ENCODE results near the gene ASB6.
"Not testable (repeated sequence)": the region's sequence is repeated elsewhere in the genome, so short reads cannot be mapped to it uniquely, and the experiment has no call there.

Gene ASB6

DNA sequence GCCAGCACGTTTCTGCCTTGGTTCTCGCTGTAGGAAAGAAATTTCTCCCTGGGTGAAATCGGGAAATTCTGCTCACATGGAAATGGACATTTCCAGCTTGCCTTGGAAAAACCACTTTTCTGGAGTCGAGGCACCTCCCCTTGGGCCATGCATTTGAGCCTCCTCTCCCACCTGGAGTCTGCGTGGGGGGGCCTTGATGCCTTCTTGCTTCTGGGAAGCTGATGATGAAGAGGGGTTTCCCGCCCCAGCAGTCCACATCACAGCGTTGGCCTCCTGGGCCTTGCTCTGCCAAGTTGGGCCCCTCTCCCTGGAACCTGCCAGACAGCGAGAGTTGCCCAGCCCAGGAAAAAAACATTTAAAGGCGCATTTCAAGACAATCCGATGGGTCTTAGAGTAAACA is 1.8 kb upstream of the ASB6 start:
- no peak for DNase-seq (ENCODE audit: low spot score)

DNA sequence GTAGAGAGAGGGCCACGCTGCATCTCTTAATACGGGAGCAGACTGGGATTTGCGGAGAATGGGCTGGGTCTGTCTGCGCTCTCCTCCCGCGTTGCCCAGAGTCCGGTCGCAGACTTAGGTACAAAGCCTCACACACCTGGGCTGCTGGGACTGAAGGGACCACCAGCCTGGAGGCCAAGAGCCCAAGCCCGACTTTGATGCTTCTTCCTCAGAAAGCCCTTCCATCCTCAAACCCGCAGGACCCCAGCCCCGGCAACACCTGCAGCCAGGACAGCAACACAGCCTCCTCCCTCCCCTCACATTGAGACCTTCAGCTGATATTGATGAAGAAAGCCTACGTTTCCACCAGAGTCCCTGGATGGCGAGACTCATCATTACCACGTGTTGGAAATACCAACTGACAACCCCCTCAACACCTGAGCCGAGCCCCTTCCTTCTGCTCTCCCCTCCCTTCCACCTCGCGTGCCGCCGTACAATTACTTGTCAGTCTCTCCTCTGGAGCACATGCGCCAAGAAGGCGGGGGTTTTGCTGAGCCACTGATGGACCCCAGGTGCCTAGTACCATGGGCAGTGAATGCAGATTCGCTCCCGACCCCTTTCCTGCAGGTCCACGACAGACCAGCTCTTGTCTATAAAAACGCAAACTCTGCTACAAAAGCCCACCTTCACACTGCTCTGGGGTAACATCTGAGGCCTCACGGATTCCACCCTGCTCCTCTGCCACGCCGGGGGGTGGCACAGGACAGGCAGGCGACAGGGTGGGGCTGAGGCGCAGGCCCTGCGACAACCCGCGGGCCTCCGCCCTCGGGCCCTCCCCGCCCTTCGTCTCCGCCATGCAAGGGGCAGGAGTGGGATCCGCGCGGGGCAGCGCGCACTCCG is 841 bp downstream of the ASB6 start:
- DNase-seq (ENCODE audit: low spot score) = no peak

DNA sequence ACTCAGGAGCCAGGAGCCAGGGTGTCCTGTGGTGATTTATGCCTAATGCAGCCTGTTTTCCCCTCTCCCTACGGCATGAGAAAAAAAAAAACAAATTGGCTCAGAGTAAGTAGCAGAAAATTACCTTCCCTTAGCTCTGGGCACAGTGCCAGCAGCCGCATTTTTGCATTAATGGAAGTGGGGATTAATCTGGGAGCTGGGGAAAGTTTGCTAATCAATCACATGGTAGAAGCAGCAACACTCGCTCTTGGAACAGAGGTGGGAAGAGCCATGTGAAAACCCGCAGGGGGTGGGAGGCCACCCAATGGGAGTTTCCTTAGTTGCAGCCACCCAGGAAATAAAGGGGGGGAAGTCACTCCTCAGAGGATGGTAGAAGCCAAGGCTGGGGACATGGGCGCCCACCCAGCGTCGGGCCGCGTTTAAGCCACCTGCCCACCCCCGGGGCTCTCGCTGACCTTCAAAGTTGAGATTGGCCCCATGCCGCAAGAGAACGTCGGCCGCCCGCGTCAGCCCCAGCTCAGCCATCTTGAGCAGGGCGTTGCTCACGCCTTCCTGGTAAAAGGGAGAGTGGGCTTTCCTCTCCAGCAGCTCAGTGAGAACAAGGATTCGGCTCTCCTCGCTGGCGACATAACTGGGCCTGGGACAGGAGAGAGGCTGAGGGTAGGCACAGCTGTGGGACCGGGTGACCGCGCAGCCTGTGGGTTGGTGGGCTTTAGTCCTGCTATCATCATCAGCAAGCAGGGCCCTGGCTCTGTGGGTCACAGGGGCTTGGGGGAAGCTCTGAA is 1.7 kb downstream of the ASB6 start:
- DNase-seq (ENCODE audit: low spot score) = no peak

DNA sequence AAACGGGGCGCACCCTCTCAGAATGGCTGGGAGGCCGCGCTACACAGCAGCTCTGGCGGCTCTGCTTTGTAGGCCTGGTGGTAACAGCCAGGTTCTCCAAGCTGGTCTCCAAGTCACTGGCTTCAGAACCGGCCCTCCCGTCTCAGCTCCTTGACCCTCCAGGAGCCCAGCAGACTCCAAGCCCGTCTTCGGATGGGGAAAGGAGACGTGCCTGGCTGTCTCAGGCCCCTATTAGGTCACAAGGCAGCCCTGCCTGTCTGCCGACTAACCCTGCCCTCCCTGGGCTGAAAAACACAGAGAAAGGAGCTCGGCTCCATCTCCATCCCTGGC is 2.2 kb downstream of the ASB6 start:
- no peak for DNase-seq (ENCODE audit: low spot score)

DNA sequence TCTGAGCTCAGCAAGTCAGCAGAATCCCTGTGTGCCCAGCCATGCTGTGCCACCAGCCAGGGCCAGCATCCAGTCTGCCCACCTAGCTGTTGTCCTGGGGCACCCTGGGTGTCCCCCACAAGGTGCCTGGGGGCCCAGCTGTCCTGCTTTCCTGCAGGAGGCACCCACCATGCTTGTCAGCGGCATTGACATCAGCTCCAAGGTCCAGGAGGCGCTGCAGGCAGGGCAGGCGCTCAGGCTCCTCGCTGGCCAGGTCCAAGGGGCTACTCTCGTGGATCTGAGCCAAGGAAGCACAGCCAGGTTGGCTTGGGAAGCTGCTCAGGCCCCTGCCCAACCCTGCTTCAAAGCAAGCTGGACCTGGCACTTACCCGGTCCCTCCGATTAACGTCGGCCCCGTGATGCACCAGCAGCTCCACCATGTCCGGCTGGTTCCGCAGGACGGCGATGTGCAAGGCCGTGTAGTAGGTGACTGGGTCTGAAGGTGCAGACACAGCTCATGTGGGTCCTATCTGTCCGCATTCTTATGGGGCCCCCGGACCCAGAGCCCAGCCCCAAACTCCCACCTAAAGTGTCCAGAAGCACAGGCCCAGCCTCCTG is 2.8 kb downstream of the ASB6 start:
- DNase-seq (ENCODE audit: low spot score) = no peak

DNA sequence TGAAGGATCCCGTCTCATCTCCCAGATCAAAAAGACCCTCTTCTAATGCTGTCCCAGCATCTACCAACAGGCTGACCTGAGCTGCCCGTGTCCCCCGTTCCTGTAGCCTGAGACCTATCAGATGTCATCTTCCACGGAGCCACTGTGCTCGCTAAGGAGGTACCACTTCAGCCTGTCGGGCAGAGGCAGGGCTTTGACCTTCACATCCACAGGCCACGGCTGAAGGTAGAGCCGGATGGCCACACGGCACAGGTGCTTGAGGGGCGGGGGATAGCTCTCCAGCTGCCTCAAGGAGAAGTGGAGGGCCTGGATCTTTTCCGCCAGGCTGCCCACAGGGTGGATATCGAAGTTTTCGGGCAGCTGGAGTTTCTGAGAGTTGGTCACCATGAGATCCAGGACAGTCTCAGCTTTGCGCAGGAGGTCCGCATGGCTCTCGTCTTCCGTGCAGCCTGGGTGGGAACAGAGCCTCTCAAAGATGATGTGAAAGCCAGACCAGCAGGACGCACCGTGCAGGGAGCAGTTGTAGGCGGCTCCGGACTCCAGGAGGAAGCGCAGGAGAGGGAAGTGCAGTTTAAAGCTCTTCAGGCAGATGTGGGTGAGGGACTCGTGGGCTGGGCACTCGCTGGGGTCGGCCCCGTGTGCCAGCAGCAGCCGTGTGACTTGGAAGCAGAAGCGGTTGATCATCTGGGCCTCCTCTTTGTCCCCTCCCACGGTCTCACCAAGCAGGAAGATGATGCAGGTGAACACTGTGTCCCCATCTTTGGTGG is 4.1 kb downstream of the ASB6 start:
- DNase-seq (ENCODE audit: low spot score) = no peak

DNA sequence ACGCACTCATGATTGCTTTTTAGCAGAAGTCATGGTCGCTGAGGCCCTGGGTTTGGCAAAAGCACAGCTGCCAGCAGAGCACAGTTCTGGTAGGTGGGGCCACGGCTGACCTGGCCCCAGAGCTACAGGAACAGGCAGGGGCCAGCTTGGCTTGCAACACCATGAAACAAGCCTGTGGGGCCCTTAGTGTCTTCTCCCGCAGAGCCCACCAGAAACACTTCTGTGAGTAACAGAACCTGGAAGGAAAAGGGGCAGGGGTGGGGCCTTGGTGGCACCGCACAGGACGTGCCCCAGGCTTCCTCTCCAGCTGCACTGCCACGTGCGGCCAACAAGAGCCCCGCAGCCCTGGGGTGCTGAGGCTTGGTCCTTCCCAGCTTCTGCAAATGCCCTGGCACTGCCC is 4.8 kb downstream of the ASB6 start:
- no peak for DNase-seq (ENCODE audit: low spot score)

DNA sequence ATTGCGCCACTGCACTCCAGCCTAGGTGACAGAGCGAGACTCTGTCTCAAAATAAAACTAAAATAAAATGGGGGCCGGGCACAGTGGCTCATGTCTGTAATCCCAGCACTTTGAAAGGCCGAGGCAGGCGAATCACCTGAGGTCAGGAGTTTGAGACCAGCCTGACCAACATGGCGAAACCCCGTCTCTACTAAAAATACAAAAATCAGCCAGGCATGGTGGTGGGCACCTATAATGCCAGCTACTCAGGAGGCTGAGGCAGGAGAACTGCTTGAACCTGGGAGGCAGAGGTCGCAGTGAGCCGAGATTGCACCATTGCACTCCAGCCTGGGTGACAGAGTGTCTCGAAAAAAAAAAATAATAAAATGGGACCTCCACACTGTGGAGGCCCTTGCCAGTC is 5.6 kb downstream of the ASB6 start:
- DNase-seq (ENCODE audit: low spot score) = not testable (repeated sequence)

DNA sequence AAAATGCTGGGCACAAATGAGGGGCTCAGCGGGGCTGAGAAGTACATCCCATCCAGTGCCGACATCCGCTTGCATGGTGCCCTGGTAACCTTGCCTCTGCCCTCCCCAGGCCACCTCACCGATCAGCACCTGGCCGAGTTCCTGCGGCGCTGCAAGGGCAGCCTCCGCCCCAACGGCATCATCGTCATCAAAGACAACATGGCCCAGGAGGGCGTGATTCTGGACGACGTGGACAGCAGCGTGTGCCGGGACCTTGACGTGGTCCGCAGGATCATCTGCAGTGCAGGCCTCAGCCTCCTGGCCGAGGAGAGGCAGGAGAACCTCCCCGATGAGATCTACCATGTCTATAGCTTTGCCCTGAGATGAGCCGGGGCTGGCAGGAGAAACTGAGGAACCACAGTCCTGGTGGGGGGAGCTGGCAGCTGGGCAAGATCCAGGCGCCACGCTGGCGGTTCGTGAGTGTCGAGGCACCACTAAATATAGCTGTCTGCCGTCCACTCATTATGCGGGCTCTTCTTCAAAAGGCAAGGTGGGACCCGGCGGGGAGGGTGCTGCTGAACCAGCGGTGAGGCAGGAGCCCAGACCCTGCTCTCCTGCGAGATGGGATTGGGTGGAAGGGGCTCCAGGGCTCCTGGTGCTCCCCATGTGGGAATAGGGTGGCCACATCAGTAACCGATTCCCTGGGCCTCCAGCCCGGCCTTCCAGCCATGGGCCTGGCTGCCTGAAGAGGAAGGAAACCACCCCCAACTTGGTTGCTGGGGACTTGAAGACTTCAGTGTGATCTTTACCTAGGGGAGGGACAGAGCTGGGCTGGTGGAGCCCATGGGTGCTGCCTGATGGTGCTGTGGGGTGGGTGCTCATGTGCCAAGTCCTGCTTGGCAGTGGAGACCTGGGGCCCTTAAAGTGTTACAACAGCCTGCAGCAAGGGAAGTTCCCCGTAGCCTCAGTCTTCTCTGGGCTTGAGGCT is 6.6 kb downstream of the ASB6 start:
- DNase-seq (ENCODE audit: low spot score) = no peak

DNA sequence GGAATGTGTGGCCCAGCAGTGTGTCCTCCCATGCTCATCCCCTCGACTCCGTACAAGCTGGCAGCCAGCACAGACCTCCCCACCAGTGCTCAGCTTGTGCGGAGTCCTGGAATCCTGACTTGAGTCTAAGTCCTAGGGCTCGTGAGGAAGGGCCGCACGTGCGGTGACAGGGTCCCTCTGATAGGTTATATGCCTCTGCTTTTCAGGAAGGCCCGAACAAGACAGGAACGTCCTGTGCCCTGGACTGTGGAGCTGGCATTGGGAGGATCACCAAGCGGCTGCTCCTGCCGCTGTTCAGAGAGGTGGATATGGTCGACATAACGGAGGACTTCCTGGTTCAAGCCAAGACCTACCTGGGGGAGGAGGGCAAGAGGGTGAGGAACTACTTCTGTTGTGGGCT is 8.1 kb downstream of the ASB6 start:
- DNase-seq (ENCODE audit: low spot score) = no peak

DNA sequence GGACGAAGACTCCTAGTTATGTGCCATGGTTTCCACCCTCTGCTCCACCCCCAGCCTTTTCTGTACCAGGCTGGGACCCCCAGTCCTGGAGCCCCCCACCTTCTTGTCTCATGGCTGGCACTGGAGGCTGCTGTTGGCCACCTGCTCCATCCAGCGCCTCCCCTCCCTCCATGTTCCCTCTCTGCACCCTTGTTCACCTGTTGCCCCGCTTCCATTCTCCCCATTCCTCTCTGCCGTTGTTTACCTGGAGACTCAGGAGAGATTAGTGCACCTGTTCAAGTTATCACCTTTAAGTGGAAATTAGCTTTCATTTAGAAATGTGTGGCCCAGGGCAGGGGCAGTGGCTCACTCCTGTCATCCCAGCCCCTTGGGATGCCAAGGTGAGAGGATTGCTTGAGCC is 8.7 kb downstream of the ASB6 start:
- DNase-seq (ENCODE audit: low spot score) = no peak

DNA sequence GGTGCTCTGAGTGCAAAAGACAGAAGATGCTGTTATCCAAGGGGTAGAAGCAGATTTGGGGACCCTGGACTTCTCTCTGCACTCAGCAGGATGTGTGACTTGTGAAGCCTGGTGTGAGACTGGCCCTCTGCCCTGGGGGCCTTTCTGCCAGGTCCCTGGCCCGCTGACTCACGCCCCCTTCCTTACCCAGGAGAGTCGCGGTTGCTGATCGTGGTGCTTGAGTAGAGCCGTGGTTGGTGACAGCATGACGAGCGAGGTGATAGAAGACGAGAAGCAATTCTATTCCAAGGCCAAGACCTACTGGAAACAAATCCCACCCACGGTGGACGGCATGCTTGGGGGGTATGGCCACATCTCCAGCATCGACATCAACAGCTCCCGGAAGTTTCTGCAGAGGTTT is 9.5 kb downstream of the ASB6 start:
- DNase-seq (ENCODE audit: low spot score) = no peak

DNA sequence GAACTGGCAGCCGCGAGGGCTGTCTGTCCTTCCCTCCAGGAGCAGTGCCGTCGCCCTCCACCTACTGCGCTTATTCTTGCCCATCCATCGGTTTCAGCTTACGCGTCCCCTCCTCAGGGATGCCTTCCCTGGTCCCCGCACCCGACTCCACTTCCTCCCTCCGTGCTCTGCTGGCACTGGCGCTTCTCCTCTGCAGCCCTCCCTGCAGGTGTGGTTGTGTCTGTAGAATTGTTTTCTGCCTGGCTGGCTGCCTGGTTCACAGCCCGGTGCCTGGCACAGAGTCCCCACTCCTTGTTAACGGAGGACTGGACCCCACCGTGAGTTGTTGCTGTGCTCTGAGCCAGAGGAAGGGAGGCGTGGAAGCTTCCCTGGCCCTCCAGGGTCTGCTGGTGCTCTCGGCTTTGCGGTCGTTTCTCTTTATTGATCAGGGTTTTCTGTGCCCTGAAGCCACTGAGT is 10.2 kb downstream of the ASB6 start:
- no peak for DNase-seq (ENCODE audit: low spot score)

DNA sequence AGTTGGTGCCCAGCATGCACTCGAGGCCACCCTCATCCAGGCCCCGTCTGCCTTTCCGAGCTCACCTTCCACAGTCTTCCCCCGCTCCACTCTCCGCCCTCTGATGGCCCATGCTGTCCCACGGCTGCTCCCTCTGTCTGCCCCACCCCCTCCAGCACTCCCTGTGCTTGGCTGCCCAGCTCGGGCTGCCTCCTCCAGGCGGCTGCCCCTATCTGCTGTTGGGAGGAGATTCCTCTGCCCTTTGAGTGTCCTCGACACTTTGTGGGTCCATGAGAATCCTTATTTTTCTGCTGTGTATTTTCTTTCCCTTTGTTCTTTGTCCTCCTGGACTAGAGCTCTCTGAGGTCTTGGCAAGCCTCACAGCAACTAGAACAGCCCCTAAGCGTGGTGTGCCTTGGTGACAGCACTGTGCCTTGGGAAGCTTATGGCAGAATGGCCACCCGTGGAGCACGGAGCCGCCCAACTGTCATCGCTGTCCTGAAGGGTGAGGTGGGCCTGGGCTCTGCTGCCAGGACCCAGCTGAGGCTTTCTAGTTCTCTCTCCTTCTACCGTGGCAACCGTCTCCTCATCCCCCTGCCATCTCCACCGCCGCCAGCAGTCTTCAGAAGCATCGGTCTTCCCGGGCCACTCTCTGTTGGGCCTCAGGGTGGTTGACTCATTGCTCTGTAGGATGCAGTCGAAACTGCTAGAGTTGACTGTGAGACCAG is 10.8 kb downstream of the ASB6 start:
- no peak for DNase-seq (ENCODE audit: low spot score)

DNA sequence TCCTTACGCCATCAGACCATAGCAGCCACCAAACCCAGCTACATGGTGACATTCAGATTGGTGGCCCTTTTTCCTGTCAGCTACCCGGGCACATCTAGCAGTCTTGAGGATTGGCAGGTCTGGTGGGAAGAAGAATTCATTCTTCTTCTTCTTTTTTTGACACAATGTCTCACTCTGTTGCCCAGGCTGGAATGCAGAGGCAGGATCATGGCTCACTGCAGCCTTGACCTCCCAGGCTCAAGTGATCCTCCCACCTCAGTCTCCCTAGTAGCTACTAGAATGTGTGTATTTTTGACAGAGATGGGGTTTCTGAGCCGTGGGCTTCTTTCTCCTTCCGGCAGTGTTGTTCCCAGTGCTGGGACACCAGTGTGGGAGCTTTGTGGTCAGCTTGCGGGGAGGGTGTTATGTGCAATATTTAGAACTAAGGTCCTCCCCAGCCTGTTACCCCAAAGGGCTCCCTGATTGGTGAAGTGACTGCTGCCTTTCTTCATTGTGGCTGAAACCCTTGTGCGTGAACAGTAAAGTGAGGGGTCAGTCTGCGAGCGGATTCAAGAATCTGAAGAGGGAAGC is 12.6 kb downstream of the ASB6 start:
- no peak for DNase-seq (ENCODE audit: low spot score)

DNA sequence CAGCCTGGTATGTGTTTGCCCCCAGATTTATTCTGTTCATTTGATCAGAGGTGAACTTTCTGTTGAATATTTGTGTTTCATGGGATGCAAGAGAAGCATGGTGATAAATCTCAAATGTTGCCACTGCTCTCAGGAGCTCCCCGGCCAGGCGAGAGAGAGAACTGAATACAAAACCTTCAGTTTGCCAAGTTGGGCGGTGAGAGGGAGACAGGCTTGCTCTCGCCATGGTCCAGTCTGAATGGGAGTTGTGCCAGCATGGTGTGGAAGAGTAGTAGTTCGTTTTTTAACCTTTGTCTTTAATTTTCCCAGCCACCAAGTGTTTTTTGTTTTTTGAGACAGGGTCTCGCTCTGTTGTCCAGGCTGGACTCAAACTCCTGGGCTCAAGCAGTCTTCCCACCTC is 13.2 kb downstream of the ASB6 start:
- DNase-seq (ENCODE audit: low spot score) = no peak

DNA sequence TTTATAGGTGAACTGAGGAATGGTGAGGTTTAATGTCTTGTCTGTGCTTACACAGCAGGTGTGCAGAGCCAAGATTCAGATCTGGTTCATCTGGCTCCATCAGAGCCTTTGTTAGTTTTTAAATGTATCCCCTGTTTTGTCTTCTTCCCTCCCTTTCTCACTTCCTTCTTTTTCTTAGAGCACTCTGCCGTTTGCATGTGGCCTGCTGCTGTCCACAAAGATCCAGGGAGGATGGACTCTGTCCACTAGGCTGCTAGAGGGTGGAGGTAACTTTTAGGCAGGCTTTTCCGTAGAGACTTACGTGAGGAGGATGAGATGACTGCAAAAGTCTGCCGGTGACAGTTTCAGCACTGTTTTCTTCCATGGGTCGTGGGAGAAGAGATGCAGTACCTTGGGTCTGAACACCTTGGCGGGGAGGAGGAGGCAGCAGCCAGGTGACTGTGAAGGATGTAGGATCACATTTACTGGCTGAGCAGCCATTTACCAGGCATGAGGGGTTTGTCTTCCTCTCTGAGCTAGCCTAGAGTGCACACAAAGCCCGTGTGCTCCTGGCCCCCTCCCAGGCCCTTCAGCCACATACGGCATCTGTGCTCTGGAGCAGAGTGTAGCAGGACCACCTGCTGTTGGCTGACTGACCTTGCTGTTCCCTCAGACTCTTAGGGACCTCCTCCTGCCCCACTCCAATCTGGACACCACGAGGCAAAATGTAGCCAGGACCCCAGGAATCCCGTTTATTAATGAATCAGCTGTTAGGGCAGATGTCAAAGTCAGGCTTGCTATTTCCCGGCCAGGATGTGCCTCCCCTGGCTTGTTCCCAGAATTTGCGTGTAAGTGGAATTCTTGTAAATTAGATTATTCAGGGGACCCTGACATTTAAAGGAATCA is 14.2 kb downstream of the ASB6 start:
- no peak for DNase-seq (ENCODE audit: low spot score)

DNA sequence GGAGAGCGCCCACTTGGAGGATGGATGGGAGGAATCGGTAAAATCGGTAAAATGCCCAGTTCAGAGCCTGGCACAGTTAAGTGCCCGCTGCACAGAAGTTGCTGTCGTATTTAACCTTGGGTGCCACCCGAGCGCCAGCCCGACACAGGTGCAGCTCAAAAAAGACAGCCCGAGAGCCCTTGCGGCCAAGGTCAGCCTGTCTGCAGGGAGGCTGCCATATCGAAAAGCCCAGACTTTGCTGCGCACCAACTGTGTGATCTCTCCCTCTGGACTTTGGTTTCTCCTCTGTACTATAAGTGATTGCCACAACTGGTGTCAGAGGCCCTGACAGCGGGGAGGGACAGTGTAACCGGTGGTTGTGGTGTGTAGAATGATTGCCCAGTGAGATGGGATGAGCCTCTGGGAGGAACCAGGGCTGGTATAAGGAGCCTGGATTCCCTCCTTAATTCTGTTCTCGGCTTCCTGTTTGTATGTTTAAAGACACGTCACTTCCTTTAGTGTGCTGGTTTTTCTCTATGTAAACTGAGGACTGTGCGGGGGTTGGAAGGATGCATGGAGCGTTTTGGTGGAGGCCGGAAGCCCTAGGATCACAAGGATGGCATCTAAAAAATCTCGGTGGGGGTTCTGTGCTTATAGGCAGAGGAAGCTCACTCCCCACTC is 15.2 kb downstream of the ASB6 start:
- DNase-seq (ENCODE audit: low spot score) = peak; percentile 36

All from CD4-positive, alpha-beta T cell treated with Interleukin-2 at 100 ng/mL for 4 hours (primary cell).